MM.1S (cell line): ENCODE measurements around the gene USP32.

Source experiments
- DNase-seq: peaks from one replicate; pipeline ENCODE4 v3.0.0-alpha.2; 2015
- H2AFZ ChIP-seq: fragments of 300-600 bp; sonication (generic); 2 replicates; pipeline ENCODE4 v1.6.0; 2016; ENCODE audit warnings: antibody characterized with exemption, low read length
- H3F3A ChIP-seq: fragments of 300-600 bp; sonication (generic); 2 replicates; pipeline ENCODE4 v1.6.1; 2016; ENCODE audit warnings: mild to moderate bottlenecking, antibody characterized with exemption, low read length, moderate library complexity, mixed read lengths; ENCODE audit not compliant: insufficient read depth
- H3K27ac ChIP-seq: fragments of 300-600 bp; sonication (generic); 2 replicates; pipeline ENCODE4 v1.5.1; 2016; ENCODE audit warnings: mild to moderate bottlenecking, low read length
- H3K27me3 ChIP-seq: fragments of 300-600 bp; sonication (generic); replicated peaks from 2 replicates; pipeline ENCODE4 v1.6.0; 2016; ENCODE audit warnings: low read length; ENCODE audit not compliant: insufficient read depth
- H3K36me3 ChIP-seq: fragments of 300-600 bp; sonication (generic); replicated peaks from 2 replicates; pipeline ENCODE4 v1.6.1; 2016; ENCODE audit warnings: mild to moderate bottlenecking, low read length, mixed read lengths; ENCODE audit not compliant: insufficient read depth
- H3K4me1 ChIP-seq: fragments of 300-600 bp; sonication (generic); 2 replicates; pipeline ENCODE4 v1.6.1; 2016; ENCODE audit warnings: low read length, mixed read lengths
- H3K4me2 ChIP-seq: fragments of 300-600 bp; sonication (generic); 2 replicates; pipeline ENCODE4 v1.6.0; 2016; ENCODE audit warnings: low read depth, low read length
- H3K4me3 ChIP-seq: fragments of 300-600 bp; sonication (generic); 2 replicates; pipeline ENCODE4 v1.5.1; 2016; ENCODE audit warnings: low read length, mixed read lengths
- H3K79me2 ChIP-seq: fragments of 300-600 bp; sonication (generic); 2 replicates; pipeline ENCODE4 v1.6.1; 2016; ENCODE audit warnings: mixed run types, low read length, mixed read lengths
- H3K9ac ChIP-seq: fragments of 300-600 bp; sonication (generic); 2 replicates; pipeline ENCODE4 v1.6.1; 2016; ENCODE audit warnings: low read length, mixed read lengths
- H3K9me2 ChIP-seq: fragments of 300-600 bp; sonication (generic); replicated peaks from 2 replicates; pipeline ENCODE4 v1.6.1; 2016; ENCODE audit warnings: mild to moderate bottlenecking, low read length, mixed read lengths; ENCODE audit not compliant: insufficient read depth
- H3K9me3 ChIP-seq: fragments of 300-600 bp; sonication (generic); replicated peaks from 2 replicates; pipeline ENCODE4 v1.6.1; 2016; ENCODE audit warnings: mild to moderate bottlenecking, low read length, mixed read lengths; ENCODE audit not compliant: insufficient read depth
- H4K20me1 ChIP-seq: fragments of 300-600 bp; sonication (generic); 2 replicates; pipeline ENCODE4 v1.6.1; 2016; ENCODE audit warnings: mild to moderate bottlenecking, low read length, moderate library complexity, mixed read lengths; ENCODE audit not compliant: insufficient read depth
- EZH2 ChIP-seq: fragments of 300-600 bp; sonication (generic); optimal IDR thresholded peaks from 2 replicates; pipeline ENCODE3; 2017; ENCODE audit warnings: low read depth, mild to moderate bottlenecking, antibody characterized with exemption, low read length, mixed read lengths
- EZH2phosphoT487 ChIP-seq: fragments of 300-600 bp; sonication (generic); IDR thresholded peaks from 2 replicates; pipeline ENCODE4 v1.6.1; 2018; ENCODE audit warnings: antibody characterized with exemption, low read length
- TF ChIP-seq, protein P1 (sequence below): fragments of 300-600 bp; sonication (generic); IDR thresholded peaks from 2 replicates; pipeline ENCODE4 v1.5.1; 2016; ENCODE audit warnings: antibody characterized with exemption, low read length, mixed read lengths

The USP32 gene

GRCh38 chr17:60426596-60426995, 34.7 kb upstream of the USP32 start:
- Histone ChIP-seq H3F3A (no peaks in the 10 kb centered on the region), H4K20me1 (no peaks in the 10 kb centered on the region), H3K27me3 (no peaks in the 10 kb centered on the region), H3K9ac (no peak overlapping the region), H3K4me2 (no peak overlapping the region), H3K36me3 (no peaks in the 10 kb centered on the region), H3K9me2 (no peaks in the 10 kb centered on the region), H3K4me3 (no peak overlapping the region), H2AFZ (no peak overlapping the region), H3K4me1 (no peaks in the 10 kb centered on the region), H3K9me3 (no peaks in the 10 kb centered on the region), H3K79me2 (no peaks in the 10 kb centered on the region), H3K27ac (no peak overlapping the region)
- TF ChIP-seq EZH2phosphoT487 (no peak), EZH2 (no peak)
- TF ChIP-seq, protein P1, sequence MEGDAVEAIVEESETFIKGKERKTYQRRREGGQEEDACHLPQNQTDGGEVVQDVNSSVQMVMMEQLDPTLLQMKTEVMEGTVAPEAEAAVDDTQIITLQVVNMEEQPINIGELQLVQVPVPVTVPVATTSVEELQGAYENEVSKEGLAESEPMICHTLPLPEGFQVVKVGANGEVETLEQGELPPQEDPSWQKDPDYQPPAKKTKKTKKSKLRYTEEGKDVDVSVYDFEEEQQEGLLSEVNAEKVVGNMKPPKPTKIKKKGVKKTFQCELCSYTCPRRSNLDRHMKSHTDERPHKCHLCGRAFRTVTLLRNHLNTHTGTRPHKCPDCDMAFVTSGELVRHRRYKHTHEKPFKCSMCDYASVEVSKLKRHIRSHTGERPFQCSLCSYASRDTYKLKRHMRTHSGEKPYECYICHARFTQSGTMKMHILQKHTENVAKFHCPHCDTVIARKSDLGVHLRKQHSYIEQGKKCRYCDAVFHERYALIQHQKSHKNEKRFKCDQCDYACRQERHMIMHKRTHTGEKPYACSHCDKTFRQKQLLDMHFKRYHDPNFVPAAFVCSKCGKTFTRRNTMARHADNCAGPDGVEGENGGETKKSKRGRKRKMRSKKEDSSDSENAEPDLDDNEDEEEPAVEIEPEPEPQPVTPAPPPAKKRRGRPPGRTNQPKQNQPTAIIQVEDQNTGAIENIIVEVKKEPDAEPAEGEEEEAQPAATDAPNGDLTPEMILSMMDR = no peak
- DNase-seq = no peak

DNA sequence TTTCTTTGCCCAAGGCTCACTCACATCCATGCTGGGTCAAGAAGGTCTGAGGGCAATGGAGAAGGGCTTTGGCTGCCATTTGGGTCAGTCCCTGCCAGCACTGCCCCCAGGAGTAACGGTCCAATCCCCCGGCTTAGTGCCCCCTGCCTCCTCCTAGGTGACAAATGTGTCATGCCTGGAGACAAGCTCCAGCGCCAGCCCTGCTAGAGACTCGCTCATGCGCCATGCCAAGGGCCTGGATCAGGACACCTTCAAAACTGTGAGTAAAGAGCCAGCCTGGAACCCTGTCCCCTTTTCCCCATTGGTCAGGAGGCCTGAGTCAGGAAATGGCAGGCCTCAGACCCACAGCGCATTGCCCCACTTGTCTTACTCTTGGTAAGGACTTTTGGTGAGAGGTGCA, 33.7 kb upstream of the USP32 start:
- H3K4me3 ChIP-seq = no peak overlapping the region
- H2AFZ ChIP-seq = no peak overlapping the region
- no peak overlapping the region for H3K27ac ChIP-seq
- no peak for DNase-seq
- no peak overlapping the region for H3K4me2 ChIP-seq
- H3K9ac ChIP-seq = no peak overlapping the region
- no peaks in the 10 kb centered on the region for H3K9me3 ChIP-seq
- H3K79me2 ChIP-seq = no peaks in the 10 kb centered on the region
- H3K36me3 ChIP-seq = no peaks in the 10 kb centered on the region
- no peaks in the 10 kb centered on the region for H3K9me2 ChIP-seq
- H3K27me3 ChIP-seq = no peaks in the 10 kb centered on the region
- H4K20me1 ChIP-seq = no peaks in the 10 kb centered on the region
- TF ChIP-seq EZH2 (no peak), EZH2phosphoT487 (no peak)
- TF ChIP-seq, protein P1 = no peak
- H3F3A ChIP-seq = no peaks in the 10 kb centered on the region
- no peaks in the 10 kb centered on the region for H3K4me1 ChIP-seq

- TF ChIP-seq EZH2phosphoT487 = no peak
- Histone ChIP-seq H3K27me3 (no peaks in the 10 kb centered on the region), H4K20me1 (no peaks in the 10 kb centered on the region), H3K27ac (no peak overlapping the region), H2AFZ (no peak overlapping the region), H3K4me1 (no peaks in the 10 kb centered on the region), H3F3A (no peaks in the 10 kb centered on the region), H3K79me2 (no peaks in the 10 kb centered on the region), H3K9me3 (no peaks in the 10 kb centered on the region), H3K9ac (no peak overlapping the region), H3K4me3 (no peak overlapping the region), H3K36me3 (no peaks in the 10 kb centered on the region), H3K9me2 (no peaks in the 10 kb centered on the region), H3K4me2 (no peak overlapping the region)
- DNase-seq = no peak
Measured at GRCh38 chr17:60423865-60424264, 31.9 kb upstream of the USP32 start.

- H3K4me2 ChIP-seq = peak within 1 kb of the TSS; percentile 88
- no peaks in the 10 kb centered on the region for H3K36me3 ChIP-seq
- no peak for DNase-seq
- no peak within 1 kb of the TSS for H3K27ac ChIP-seq
- H3F3A ChIP-seq = no peaks in the 10 kb centered on the region
- H3K9me3 ChIP-seq = no peaks in the 10 kb centered on the region
- no peak for TF ChIP-seq EZH2phosphoT487
- TF ChIP-seq, protein P1 = no peak
- no peak for TF ChIP-seq EZH2
- no peaks in the 10 kb centered on the region for H3K79me2 ChIP-seq
- no peaks in the 10 kb centered on the region for H3K9me2 ChIP-seq
- H3K4me1 ChIP-seq = no peaks in the 10 kb centered on the region
- peak within 1 kb of the TSS; percentile 88 for H2AFZ ChIP-seq
- H3K9ac ChIP-seq = peak within 1 kb of the TSS; percentile 64
- H3K27me3 ChIP-seq = no peaks in the 10 kb centered on the region
- H3K4me3 ChIP-seq = peak within 1 kb of the TSS; percentile 70
- no peaks in the 10 kb centered on the region for H4K20me1 ChIP-seq
Measured at GRCh38 chr17:60422162-60422665, 30.3 kb upstream of the USP32 start, which contains the start of gene CHCT1. CHCT1 (plus strand) TSS chr17:60422489; CDS start chr17:60422593, 104 bp downstream.
